Breast epithelium (tissue), 3 donors: Measurements from ENCODE around the gene RTN4R.

Experiments
- CTCF ChIP-seq, 3 donors: fragments of 450-650 bp; IDR thresholded peaks; one replicate each; pipeline ENCODE4 v1.5.1; 2016 to 2017; ENCODE audit warnings: antibody characterized with exemption in 3 of 3, mild to moderate bottlenecking in 3 of 3, moderate library complexity in 3 of 3
- POLR2A ChIP-seq: fragments of 450-650 bp; IDR thresholded peaks from one replicate; pipeline ENCODE4 v1.6.1; 2016; ENCODE audit warnings: antibody characterized with exemption, mild to moderate bottlenecking, moderate library complexity
- POLR2AphosphoS5 ChIP-seq, 3 donors: sonication (generic); formaldehyde crosslinking; IDR thresholded peaks; one replicate each; pipeline ENCODE4 v1.6.1; 2017; ENCODE audit warnings: antibody characterized with exemption in 3 of 3

DNA sequence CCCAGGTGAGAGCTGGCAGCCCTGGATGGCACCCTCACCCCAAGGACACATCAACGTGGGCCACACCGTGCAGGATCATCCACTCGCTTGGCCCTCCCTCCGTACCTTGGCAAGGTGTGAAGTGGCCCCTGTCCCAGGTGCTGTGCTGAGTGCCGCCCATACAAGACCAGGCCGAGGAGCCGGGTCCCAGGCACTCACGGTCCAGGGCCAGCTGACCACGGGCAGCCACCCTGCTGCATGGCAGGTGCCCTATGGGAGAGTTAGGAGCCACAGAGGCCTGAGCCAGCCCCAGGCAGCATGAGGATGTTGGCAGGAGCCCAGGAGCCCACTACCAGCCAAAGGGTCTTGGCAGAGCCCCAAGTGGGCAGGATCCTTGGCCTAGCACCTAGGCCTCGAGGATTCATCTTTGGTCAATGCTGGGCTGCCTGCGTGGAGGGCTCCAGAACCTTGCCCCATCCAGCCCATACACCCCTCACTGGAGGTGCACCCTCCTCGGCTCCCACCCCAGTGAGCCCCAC is 19.6 kb downstream of the RTN4R start:
- TF ChIP-seq CTCF (IDR thresholded peaks at IDR 0.05) (no peak), POLR2A (no peak), POLR2AphosphoS5 (IDR thresholded peaks at IDR 0.05) (no peak)
